Endothelial cell of umbilical vein (primary cell): Measurements from ENCODE around the gene AP5S1. TPM values are rescaled to one million over a fixed set of nuclear protein-coding genes. Genes with fewer than 3 reads are reported as not detected.

Experiments
- BruUV-seq: library from RNA; stranded (reverse); fragments of 400-500 nt; replicated peaks from 2 replicates; lab custom pipeline; 2021; lab: Mats Ljungman, UMichigan
- CTCF ChIA-PET: fragments of 300-600, 350-600 bp; sonication (Branson Sonifier 250); formaldehyde crosslinking; loops from one replicate; lab custom pipeline; 2021; ENCODE audit warnings: antibody characterized with exemption, inconsistent platforms; lab: Charles Lee
- POLR2A ChIA-PET: fragments of 300-600, 350-600 bp; sonication (Branson Sonifier 250); formaldehyde crosslinking; loops from one replicate; lab custom pipeline; 2021; ENCODE audit warnings: antibody characterized with exemption, inconsistent platforms; lab: Charles Lee
- DNase-seq: peaks from one replicate; pipeline ENCODE4 v3.0.0-alpha.2; 2011; ENCODE audit warnings: low read depth, low spot score
- FAIRE-seq: peaks from 2 replicates; lab custom pipeline; 2011; peaks lifted over from hg19 to GRCh38; lab: Jason Lieb, UNC
- H2AFZ ChIP-seq: 2 replicates; pipeline ENCODE4 v1.6.0; 2012; ENCODE audit warnings: low read depth, low read length, control low read depth, inconsistent platforms
- H3K27ac ChIP-seq: 2 replicates; pipeline ENCODE4 v1.5.1; 2011; ENCODE audit warnings: low read depth, mild to moderate bottlenecking, control low read depth, low read length, moderate library complexity; ENCODE audit not compliant: insufficient read depth
- H3K27me3 ChIP-seq, 2 experiments: 2 replicates each; pipeline versions ENCODE4 v1.6.0 to v1.6.1; 2011; ENCODE audit warnings: low read length in 2 of 2, mixed read lengths in 1 of 2; ENCODE audit not compliant: control insufficient read depth in 2 of 2, insufficient read depth in 2 of 2
- H3K36me3 ChIP-seq, 2 experiments: 2 replicates in 1 of 2; 3 replicates in 1 of 2; pipeline ENCODE4 v1.5.1; 2011; ENCODE audit warnings: low read length in 2 of 2, mild to moderate bottlenecking in 1 of 2, moderate library complexity in 1 of 2; ENCODE audit not compliant: control insufficient read depth in 2 of 2, insufficient read depth in 2 of 2; ENCODE audit errors: extremely low read depth in 1 of 2
- H3K4me1 ChIP-seq: 3 replicates; pipeline ENCODE4 v1.5.1; 2011; ENCODE audit warnings: mild to moderate bottlenecking, low read length; ENCODE audit not compliant: control insufficient read depth, insufficient read depth; ENCODE audit errors: extremely low read depth
- H3K4me2 ChIP-seq: 2 replicates; pipeline ENCODE4 v1.6.1; 2011; ENCODE audit warnings: low read length, control low read depth, mixed read lengths; ENCODE audit not compliant: insufficient read depth
- H3K4me3 ChIP-seq, 3 experiments: fragments of 200-600 bp in 1 of 3; sonication (generic), shearing (Covaris generic) in 1 of 3; replicated peaks in 1 of 3; 2 replicates each; pipeline ENCODE4 v1.5.1; 2011 to 2016; ENCODE audit warnings: control low read depth in 3 of 3, low read length in 3 of 3, mild to moderate bottlenecking in 2 of 3, inconsistent platforms in 1 of 3, low read depth in 1 of 3, moderate library complexity in 1 of 3; ENCODE audit not compliant: insufficient read depth in 1 of 3
- H3K79me2 ChIP-seq: 2 replicates; pipeline ENCODE4 v1.6.0; 2012; ENCODE audit warnings: low read length, inconsistent platforms; ENCODE audit not compliant: control insufficient read depth, insufficient read depth
- H3K9ac ChIP-seq: replicated peaks from 2 replicates; pipeline ENCODE3; 2011; ENCODE audit warnings: low read length, control low read depth; ENCODE audit not compliant: insufficient read depth; ENCODE audit errors: extremely low read depth
- H3K9me1 ChIP-seq: replicated peaks from 3 replicates; pipeline ENCODE4 v1.6.0; 2011; ENCODE audit warnings: mild to moderate bottlenecking, low read length; ENCODE audit not compliant: control insufficient read depth, insufficient read depth; ENCODE audit errors: extremely low read depth
- H3K9me3 ChIP-seq: replicated peaks from 2 replicates; pipeline ENCODE4 v1.5.1; 2012; ENCODE audit warnings: low read length, inconsistent platforms; ENCODE audit not compliant: control insufficient read depth, insufficient read depth
- H4K20me1 ChIP-seq: replicated peaks from 2 replicates; pipeline ENCODE3; 2011; ENCODE audit warnings: mild to moderate bottlenecking, low read length; ENCODE audit not compliant: control insufficient read depth, insufficient read depth; ENCODE audit errors: extremely low read depth
- EZH2 ChIP-seq: IDR thresholded peaks from 2 replicates; pipeline ENCODE4 v1.6.1; 2012; ENCODE audit warnings: borderline replicate concordance, low read depth, mild to moderate bottlenecking, moderate library complexity, low read length, inconsistent platforms; ENCODE audit not compliant: severe bottlenecking
- FOS ChIP-seq: IDR thresholded peaks from 2 replicates; pipeline ENCODE4 v1.6.1; 2011; ENCODE audit warnings: mild to moderate bottlenecking, low read length, moderate library complexity, borderline replicate concordance; ENCODE audit not compliant: insufficient read depth
- GATA2 ChIP-seq: IDR thresholded peaks from 2 replicates; pipeline ENCODE4 v1.7.0; 2011; ENCODE audit warnings: low read depth, mild to moderate bottlenecking, moderate library complexity, mixed read lengths, low read length; ENCODE audit not compliant: insufficient read length, insufficient read depth
- JUN ChIP-seq: IDR thresholded peaks from 2 replicates; pipeline ENCODE4 v1.6.1; 2011; ENCODE audit warnings: borderline replicate concordance, low read depth; ENCODE audit not compliant: insufficient read length, insufficient read depth
- MYC ChIP-seq: IDR thresholded peaks from one replicate; pipeline ENCODE4 v1.6.1; 2011; ENCODE audit warnings: mild to moderate bottlenecking, low read depth, low read length
- POLR2A ChIP-seq: IDR thresholded peaks from 2 replicates; pipeline ENCODE4 v1.6.1; 2012; ENCODE audit warnings: low read depth, mild to moderate bottlenecking, control low read depth, low read length
- POLR2AphosphoS5 ChIP-seq: IDR thresholded peaks from 2 replicates; pipeline ENCODE4 v1.6.1; 2012; ENCODE audit warnings: low read depth, mild to moderate bottlenecking, control low read depth, low read length, moderate library complexity; ENCODE audit not compliant: insufficient read depth
- dilution Hi-C: fragments of 300-500 bp; cut with MboI; formaldehyde crosslinking; loops from one replicate; pipeline ENCODE4 v1.15.0; 2019; ENCODE audit warnings: low sequenced_read_pairs; ENCODE audit not compliant: extremely low pct_ligation_motif_present
- intact Hi-C: fragments of 100-400 bp; cut with micrococcal nuclease; formaldehyde crosslinking; loops from one replicate; pipeline ENCODE4 v1.10.0; 2022
- polyA plus RNA-seq, 4 experiments: library from polyadenylated mRNA; depleted of rRNA in 3 of 4; stranded (reverse) in 3 of 4; unstranded in 1 of 4; fragments of >200 nt; gene quantifications; 2 replicates each; pipeline versions ENCODE4 v1.2.1 to v1.2.3, GENCODE V29; 2011 to 2012; ENCODE audit warnings: missing spikeins in 1 of 4
- total RNA-seq: library from RNA; stranded (reverse); gene quantifications from 2 replicates; pipeline ENCODE4 v1.2.3, GENCODE V29; 2021
- TF ChIP-seq, protein P1 (sequence below): IDR thresholded peaks from 2 replicates; pipeline ENCODE4 v1.6.1; 2011; ENCODE audit not compliant: insufficient read depth, insufficient read length
- TF ChIP-seq, protein P2 (sequence below), 2 donors: IDR thresholded peaks; 1 replicate in 1 of 2; 2 replicates in 1 of 2; pipeline ENCODE4 v1.5.1; 2011; ENCODE audit warnings: low read length in 2 of 2, mild to moderate bottlenecking in 2 of 2, moderate library complexity in 2 of 2, control low read depth in 1 of 2, inconsistent platforms in 1 of 2, low read depth in 1 of 2; ENCODE audit not compliant: insufficient read depth in 1 of 2; ENCODE audit errors: extremely low read depth in 1 of 2

Gene AP5S1
- total and polyA plus RNA-seq, 2 donors (not counting 3 experiments of a cell fraction or from before 2014, with no cell fraction given): 15.7 to 22.0 TPM

GRCh38 chr20:3786126-3786484 is 34.2 kb upstream of the AP5S1 start:
- TSS peak; percentile 50 for BruUV-seq
- Histone ChIP-seq H3K36me3 (peaks cover 0 to 5% of the 10 kb centered on the region in 2 experiments), H3K4me1 (peaks cover 18% of the 10 kb centered on the region), H3K9me3 (no peaks in the 10 kb centered on the region), H3K27ac (peak overlapping the region; percentile 0), H3K4me2 (peak overlapping the region; percentile 66), H3K4me3 (peak overlapping the region in 2 of 3 experiments; percentile 1 to 62), H4K20me1 (no peaks in the 10 kb centered on the region), H3K79me2 (peaks cover 31% of the 10 kb centered on the region), H3K27me3 (no peaks in the 10 kb centered on the region), H3K9ac (peak overlapping the region; percentile 44), H3K9me1 (no peaks in the 10 kb centered on the region), H2AFZ (no peak overlapping the region)
- intact Hi-C loops: loop anchor here (1.0 kb wide), 2 partner anchors 34 to 69 kb away; partner anchors contain the start of gene AP5S1
- POLR2A ChIA-PET: interaction anchor here (1.0 kb wide), 1 partner anchor 18 kb away, joined by 4 read pairs; the partner anchor contains the start of gene ADISSP
- DNase-seq: peak; percentile 67
- TF ChIP-seq, protein P1, sequence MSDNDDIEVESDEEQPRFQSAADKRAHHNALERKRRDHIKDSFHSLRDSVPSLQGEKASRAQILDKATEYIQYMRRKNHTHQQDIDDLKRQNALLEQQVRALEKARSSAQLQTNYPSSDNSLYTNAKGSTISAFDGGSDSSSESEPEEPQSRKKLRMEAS: peak; percentile 48
- no peak for TF ChIP-seq POLR2AphosphoS5
- FAIRE-seq: peak; percentile 61
- CTCF ChIA-PET: interaction anchor here (0.7 to 7.6 kb wide), 29 partner anchors 8 to 299 kb away, joined by 3 to 214 read pairs (median 4); partner anchors contain the start of genes ADISSP, AP5S1 and CDC25B
- dilution Hi-C loops: no loop called here

DNA sequence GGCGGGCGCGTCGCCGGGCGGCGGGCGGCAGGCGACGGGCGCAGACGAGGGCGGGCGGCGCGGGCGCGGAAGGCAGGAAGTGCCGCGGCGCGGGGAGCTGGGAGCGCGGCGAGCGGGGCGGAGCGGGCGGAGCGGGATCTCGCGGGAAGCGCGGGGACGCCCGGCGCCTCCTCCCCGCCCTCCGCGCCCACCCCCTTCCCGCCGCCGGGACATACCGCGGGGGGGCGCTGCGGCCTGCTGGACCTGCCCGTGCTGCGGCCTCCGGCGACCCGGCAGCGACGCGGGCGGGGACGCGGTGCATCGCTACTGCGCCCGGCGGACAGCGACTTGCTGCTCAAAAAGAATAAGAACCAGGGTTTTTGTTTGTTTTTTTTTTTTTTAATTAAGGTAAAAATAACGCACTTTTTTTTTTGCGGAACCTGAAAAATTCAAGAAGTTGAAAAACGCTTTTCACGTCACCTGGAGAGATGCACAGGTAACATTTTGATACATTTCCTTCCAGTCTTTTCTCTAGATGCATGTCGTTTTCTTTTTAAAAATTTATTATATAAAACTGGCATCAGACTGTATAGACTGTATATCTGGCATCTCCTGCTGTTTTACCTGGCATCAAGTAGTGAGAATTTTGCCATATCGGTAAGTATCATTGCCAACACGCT is 33.6 kb upstream of the AP5S1 start, which contains the start of gene CENPB:
CENPB (minus strand) TSS at position 76 of the 659 bp plus-strand sequence. CDS start 257 bp downstream, outside the sequence.
- intact Hi-C loops (loop anchor here (1.0 kb wide), 3 partner anchors 34 to 299 kb away; partner anchors contain the start of gene AP5S1), dilution Hi-C loops (no loop called here)
- ChIA-PET POLR2A (interaction anchor here (0.6 to 1.0 kb wide), 2 partner anchors 32 to 34 kb away, joined by 4 read pairs; partner anchors contain the start of gene AP5S1), CTCF (interaction anchor here (0.7 to 7.6 kb wide), 30 partner anchors 8 to 299 kb away, joined by 3 to 214 read pairs (median 4); partner anchors contain the start of genes ADISSP, AP5S1 and CDC25B)
- H3K4me2 ChIP-seq: peak within 1 kb of the TSS; percentile 76
- H4K20me1 ChIP-seq: no peaks in the 10 kb centered on the region
- H3K79me2 ChIP-seq: peaks cover 31% of the 10 kb centered on the region
- peak within 1 kb of the TSS; percentile 5 for H2AFZ ChIP-seq
- peak; percentile 83 for DNase-seq
- peaks cover 18% of the 10 kb centered on the region for H3K4me1 ChIP-seq
- peak within 1 kb of the TSS; percentile 0 for H3K27ac ChIP-seq
- BruUV-seq: no TSS peak
- H3K9ac ChIP-seq: peak within 1 kb of the TSS; percentile 44
- no peaks in the 10 kb centered on the region for H3K9me1 ChIP-seq
- H3K4me3 ChIP-seq: peak within 1 kb of the TSS; percentile 30 to 62 (median 58)
- H3K36me3 ChIP-seq: peaks cover 0 to 5% of the 10 kb centered on the region in 2 experiments
- TF ChIP-seq MYC (no peak), GATA2 (no peak), FOS (no peak), EZH2 (no peak), POLR2A (no peak), POLR2AphosphoS5 (peak; percentile 58), JUN (no peak)
- TF ChIP-seq, protein P2, sequence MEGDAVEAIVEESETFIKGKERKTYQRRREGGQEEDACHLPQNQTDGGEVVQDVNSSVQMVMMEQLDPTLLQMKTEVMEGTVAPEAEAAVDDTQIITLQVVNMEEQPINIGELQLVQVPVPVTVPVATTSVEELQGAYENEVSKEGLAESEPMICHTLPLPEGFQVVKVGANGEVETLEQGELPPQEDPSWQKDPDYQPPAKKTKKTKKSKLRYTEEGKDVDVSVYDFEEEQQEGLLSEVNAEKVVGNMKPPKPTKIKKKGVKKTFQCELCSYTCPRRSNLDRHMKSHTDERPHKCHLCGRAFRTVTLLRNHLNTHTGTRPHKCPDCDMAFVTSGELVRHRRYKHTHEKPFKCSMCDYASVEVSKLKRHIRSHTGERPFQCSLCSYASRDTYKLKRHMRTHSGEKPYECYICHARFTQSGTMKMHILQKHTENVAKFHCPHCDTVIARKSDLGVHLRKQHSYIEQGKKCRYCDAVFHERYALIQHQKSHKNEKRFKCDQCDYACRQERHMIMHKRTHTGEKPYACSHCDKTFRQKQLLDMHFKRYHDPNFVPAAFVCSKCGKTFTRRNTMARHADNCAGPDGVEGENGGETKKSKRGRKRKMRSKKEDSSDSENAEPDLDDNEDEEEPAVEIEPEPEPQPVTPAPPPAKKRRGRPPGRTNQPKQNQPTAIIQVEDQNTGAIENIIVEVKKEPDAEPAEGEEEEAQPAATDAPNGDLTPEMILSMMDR (IDR thresholded peaks at IDR 0.05; ENCODE audit: extremely low read depth in 1 of 2, insufficient read depth in 1 of 2, low read depth in 1 of 2, low read length in 2 of 2): peak; percentile 56 to 62
- TF ChIP-seq, protein P1: no peak
- no peaks in the 10 kb centered on the region for H3K9me3 ChIP-seq
- no peaks in the 10 kb centered on the region for H3K27me3 ChIP-seq
- FAIRE-seq: peak; percentile 75
